ENCODE data around the gene GALNT13.

Gene GALNT13

GRCh38 chr2:154097833-154098398 is 226.2 kb downstream of the GALNT13 start:
- H3K27ac ChIP-seq, result no peak overlapping the region
- TF ChIP-seq CTCF (IDR thresholded peaks at IDR 0.05) (no peak), ZFX (IDR thresholded peaks at IDR 0.05; ENCODE audit: borderline replicate concordance) (no peak)

GRCh38 chr2:154120706-154121105 is 249.0 kb downstream of the GALNT13 start:
- no peak overlapping the region for H3K27ac ChIP-seq
- TF ChIP-seq CTCF (IDR thresholded peaks at IDR 0.05), result no peak
- no peak for TF ChIP-seq ZFX (IDR thresholded peaks at IDR 0.05; ENCODE audit: borderline replicate concordance)

- TF ChIP-seq ZFX (IDR thresholded peaks at IDR 0.05; ENCODE audit: borderline replicate concordance) (no peak), CTCF (IDR thresholded peaks at IDR 0.05) (no peak)
- no peak overlapping the region for H3K27ac ChIP-seq
Observed at GRCh38 chr2:154125891-154126290, 254.2 kb downstream of the GALNT13 start.

GRCh38 chr2:154130821-154131220 is 259.1 kb downstream of the GALNT13 start:
- H3K27ac ChIP-seq, result no peak overlapping the region
- TF ChIP-seq ZFX (IDR thresholded peaks at IDR 0.05; ENCODE audit: borderline replicate concordance) (no peak), CTCF (IDR thresholded peaks at IDR 0.05) (no peak)

GRCh38 chr2:154132827-154133226 is 261.1 kb downstream of the GALNT13 start:
- TF ChIP-seq CTCF (IDR thresholded peaks at IDR 0.05) (no peak), ZFX (IDR thresholded peaks at IDR 0.05; ENCODE audit: borderline replicate concordance) (no peak)
- no peak overlapping the region for H3K27ac ChIP-seq

- no peak overlapping the region for H3K27ac ChIP-seq
- TF ChIP-seq ZFX (IDR thresholded peaks at IDR 0.05; ENCODE audit: borderline replicate concordance) (no peak), CTCF (IDR thresholded peaks at IDR 0.05) (no peak)
Observed at GRCh38 chr2:154133823-154134222, 262.1 kb downstream of the GALNT13 start.

- H3K27ac ChIP-seq, result no peak overlapping the region
- no peak for TF ChIP-seq ZFX (IDR thresholded peaks at IDR 0.05; ENCODE audit: borderline replicate concordance)
- TF ChIP-seq CTCF (IDR thresholded peaks at IDR 0.05), result no peak
Observed at GRCh38 chr2:154140249-154141025, 268.7 kb downstream of the GALNT13 start.
